HG02571 (cell line): ENCODE results near the gene TMEM273.

ENCODE experiments used
- ATAC-seq: cut with Tn5 transposase; IDR thresholded peaks from one replicate; pipeline ENCODE4 v1.9.1; 2021; ENCODE audit warnings: mild to moderate bottlenecking, moderate library complexity; ENCODE audit not compliant: unreplicated experiment

Gene TMEM273, protein sequence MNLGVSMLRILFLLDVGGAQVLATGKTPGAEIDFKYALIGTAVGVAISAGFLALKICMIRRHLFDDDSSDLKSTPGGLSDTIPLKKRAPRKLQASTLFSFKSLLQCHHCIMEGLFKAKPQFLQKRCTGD

DNA sequence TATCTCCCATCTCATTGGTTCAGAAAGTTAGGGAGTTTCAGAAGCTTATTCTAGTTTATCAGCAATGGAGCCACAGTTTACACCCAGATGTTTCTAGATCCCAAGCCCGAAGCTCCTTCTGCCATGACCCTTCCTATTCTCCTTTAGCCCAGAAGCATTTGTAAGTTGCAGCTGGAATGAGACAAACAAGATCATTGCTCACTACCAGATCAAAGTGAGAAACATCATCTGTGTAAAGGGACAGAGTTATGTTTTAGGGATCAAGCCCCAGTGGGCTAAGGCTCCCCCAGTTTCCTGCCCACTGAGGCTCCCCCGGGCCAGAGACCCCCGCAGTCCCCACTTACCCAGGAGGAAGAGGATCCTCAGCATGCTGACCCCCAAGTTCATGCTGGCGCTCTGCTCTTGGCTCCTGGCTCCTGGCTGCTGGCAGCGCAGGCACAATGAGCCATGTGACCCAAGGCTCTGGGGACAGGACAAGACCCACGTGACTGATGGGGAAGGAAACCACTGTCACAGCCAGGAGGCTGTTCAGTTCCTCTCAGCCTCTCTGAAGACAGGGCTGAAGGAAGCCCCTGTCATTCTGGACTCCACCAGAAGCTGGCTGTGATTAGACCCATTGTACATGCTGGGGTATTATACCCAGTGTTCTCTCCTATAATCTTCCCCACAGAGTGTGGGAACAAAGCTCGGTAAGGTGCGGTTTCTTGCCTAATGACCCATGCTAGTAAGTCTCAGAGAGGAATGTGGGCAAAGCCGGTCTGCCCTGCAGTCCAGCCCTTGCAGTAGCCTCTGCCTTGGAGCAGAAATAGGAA is at the start of gene TMEM273:
TMEM273 (minus strand) TSS at position 442 of the 812 bp plus-strand sequence; CDS start at position 387, 55 bp downstream.
- peak; percentile 68 for ATAC-seq

DNA sequence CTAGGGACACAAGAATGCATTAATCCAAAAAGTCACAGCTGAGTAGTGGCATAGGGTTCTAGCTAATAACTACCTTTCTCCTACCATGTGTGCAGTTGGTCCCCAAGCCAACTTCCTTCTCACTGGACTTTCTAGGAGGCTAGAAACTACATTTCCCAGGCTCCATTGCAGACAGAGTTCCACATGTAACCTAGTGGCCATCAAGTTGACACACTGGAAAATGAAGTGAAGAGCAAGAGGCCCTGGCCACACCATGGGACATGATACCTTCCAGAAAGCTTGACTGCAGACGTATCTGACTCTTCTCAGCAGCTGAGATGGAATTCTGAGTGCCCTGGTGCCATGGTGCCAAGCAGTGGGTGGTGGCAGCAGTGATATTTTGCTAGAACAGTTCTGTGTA is 49.8 kb upstream of the TMEM273 start:
- ATAC-seq: no peak

DNA sequence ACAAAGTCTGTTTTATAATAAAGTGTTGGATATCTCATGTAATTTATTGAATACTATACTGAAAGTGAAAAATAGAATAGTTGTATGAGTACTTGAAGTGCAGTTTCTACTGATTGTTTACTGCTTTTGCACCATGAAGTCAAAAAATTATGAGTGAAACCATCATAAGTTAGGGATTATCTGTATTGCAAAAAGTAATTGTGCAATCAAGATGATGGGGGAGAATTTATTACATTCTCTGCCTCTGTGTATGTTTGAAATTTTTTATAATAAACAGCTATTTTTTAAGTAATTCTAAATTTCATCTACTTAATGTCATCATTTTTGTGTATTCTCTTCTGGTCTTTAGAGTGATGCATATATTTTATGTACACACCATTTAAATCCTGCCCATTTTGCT is 47.2 kb upstream of the TMEM273 start:
- ATAC-seq: no peak

GRCh38 chr10:49231086-49231820 is 43.1 kb upstream of the TMEM273 start:
- no peak for ATAC-seq

GRCh38 chr10:49230004-49230403 is 41.8 kb upstream of the TMEM273 start:
- ATAC-seq: no peak

DNA sequence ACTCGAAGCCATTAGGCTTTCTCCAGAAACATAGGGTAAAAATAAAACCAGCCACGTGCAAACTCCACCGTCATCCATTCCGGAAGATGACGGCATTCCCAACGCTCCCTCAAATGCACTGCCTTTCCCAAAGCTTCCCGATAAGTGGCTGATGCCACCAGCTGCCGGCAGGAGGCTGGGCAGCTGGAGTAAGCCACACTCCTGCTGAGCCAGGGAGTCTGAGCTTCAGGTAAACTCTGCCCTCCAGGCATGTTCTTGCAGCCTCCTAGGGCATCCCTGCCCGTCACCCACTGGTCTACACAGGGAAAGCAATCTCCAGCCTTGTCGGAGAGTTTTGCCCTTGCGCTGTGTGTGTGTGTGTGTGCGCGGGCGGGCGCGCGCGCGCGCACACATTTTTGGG is 40.5 kb upstream of the TMEM273 start:
- ATAC-seq: no peak

- no peak for ATAC-seq
Observed at GRCh38 chr10:49227406-49227805, 39.2 kb upstream of the TMEM273 start.

DNA sequence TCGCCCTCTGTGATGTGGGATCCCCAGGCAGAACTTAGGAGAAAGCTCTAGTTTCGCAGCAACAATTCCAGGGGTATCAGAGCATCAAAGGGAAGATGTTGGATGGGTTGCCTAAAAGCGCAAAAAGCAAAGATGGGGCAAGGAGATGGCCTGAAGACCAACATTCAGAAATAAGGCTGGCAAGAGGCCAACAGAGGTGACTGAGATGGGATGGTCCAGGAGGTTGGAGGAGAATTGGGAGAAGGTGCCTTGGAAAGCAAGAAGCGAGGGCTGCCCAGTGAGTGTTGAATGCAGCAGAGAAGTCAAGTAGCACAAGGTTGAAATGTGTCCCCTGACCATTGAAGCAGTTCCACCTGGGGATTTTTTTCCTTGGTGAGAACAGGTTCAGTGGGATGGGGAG is 38.4 kb upstream of the TMEM273 start:
- no peak for ATAC-seq

DNA sequence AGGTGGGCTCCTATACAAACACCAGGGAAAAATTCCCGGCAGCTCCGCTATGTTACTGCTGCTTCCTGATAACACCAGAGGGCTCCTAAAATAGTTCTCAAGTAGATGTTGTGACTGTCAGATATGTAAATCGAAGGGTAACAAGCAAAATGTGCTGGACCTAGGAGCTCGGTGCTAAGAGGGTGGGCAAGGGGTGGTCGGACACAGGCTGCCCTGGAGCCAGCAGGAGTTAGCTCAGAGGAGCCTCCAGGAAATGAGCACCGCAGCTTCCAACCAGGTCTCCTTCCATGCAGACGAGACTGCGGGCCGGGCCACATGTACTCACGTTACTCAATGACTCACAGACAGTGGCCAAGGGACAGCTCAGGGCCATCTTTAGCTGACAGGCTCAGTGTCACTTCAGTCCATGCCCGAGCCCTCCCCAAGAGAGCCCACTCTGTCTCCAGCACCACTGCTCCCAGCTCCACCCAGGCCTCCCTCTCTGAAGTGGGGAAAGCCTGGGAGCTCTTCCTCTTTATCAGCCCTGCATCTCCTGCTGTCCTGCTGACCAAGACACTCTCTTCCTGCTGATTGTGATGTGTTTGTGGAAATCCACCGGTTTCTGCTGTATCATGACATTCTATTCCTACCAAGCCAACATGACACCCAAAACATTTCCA is 37.2 kb upstream of the TMEM273 start:
- ATAC-seq: no peak

GRCh38 chr10:49223205-49223604 is 35.0 kb upstream of the TMEM273 start:
- no peak for ATAC-seq

- ATAC-seq: no peak
Observed at GRCh38 chr10:49222170-49222569, 34.0 kb upstream of the TMEM273 start.

GRCh38 chr10:49220679-49221078 is 32.5 kb upstream of the TMEM273 start:
- ATAC-seq: no peak

DNA sequence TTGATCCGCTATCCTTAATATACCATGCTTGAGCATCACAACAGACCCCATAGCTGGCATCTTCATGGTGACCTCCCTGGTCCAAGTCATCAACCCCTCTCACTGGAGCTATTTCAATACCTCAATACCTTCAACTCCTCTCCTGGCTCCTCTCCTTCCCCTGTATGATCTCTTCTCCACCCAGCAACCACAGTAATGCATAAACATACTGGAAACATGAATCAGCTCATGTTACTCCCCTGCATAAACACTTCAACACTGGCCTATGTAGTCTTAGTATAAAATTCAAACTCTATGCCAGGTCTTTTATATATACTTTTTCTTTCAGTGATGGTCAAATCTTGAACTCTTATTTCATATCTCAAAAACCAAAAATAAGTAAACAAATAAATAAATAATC is 31.8 kb upstream of the TMEM273 start:
- ATAC-seq: no peak

DNA sequence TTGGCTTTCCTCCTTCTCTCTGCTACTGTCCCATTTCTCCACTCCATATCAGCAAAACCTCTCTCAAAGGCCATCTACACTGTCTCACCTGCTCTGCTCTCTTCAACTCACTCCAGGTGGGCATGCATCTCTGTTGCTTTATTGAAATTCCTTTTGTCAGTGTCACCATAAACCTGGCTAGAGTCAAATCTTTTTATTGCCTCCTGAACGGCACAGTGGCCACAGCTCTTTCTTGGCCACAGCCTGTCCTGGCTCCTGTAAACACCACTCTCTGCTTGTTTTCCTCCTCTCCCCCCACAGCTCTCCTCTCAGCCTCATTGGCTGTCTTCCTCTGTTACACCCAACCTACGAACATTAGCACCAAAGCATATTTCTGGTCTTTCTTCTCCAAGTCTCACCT is 31.1 kb upstream of the TMEM273 start:
- no peak for ATAC-seq

DNA sequence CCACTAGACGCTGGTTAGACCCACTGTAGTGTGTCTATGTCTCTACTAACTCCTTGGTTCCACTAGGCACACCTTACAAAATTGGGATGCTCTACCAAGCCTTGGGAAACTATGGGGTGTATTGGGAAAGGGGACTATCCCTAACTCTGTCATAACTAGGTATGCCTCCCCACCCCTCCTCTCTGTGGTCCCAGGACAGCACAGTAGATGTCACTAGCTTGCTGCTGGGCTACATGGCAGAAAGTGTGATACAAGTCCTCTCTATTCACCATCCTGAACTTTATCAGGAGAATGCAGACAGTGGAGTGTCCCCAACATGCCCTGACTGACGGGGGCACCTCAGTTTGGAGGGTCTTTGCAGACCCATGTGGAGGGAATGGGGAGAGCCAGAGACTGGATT is 30.3 kb upstream of the TMEM273 start:
- ATAC-seq: no peak

- no peak for ATAC-seq
Observed at GRCh38 chr10:49217645-49218044, 29.5 kb upstream of the TMEM273 start.

GRCh38 chr10:49213211-49213610 is 25.0 kb upstream of the TMEM273 start:
- ATAC-seq: no peak

GRCh38 chr10:49212783-49213182 is 24.6 kb upstream of the TMEM273 start:
- no peak for ATAC-seq

DNA sequence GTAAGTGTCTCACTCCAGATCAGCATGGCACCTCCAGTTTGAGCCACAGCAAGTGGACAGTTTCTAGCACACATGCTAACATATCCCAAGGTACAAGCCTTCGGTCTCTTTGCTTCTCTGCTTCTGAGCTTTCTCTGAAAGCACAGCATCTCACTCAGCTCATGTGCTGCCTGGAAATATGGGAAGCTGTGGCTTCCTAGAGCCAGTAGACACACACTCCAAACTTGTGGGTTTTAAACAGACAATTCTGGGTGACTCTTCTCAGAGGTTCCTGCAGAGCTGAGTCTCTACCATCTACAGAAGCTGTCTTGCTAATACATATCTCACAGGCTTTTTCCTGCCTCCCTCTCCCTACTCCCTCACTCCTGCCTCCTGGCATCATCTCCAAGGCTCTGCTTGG is 23.9 kb upstream of the TMEM273 start:
- ATAC-seq: no peak

DNA sequence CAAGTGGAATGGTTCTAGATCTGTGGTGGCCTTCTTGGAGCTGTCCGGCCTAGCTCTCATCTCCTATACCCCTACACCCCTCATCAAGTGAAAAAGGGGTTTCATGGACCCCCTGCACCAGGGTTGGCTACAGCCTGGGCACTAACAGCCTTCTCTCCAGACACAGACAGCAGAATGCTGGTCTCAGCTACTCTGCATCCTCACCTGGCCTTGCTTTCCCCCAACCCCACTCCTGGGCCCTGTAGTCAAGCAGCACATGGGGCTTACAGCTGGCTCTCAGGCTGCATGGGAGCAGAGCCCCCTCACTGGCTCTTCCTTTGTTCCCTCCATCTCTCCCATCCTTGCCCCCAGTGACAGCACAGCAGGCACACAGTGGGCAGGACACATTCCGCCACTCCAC is 20.8 kb upstream of the TMEM273 start:
- ATAC-seq: no peak

GRCh38 chr10:49207936-49208487 is 19.8 kb upstream of the TMEM273 start:
- ATAC-seq: no peak
